H1 (cell line): ENCODE results near the gene HDHD3. TPM values are rescaled to one million over a fixed set of nuclear protein-coding genes. Genes with fewer than 3 reads are reported as not detected.

ENCODE experiments used
- JUND ChIP-seq: IDR thresholded peaks from 2 replicates; pipeline ENCODE4 v1.6.1; 2011; ENCODE audit warnings: mild to moderate bottlenecking, improper control_type of control experiment, low read length
- KDM4A ChIP-seq: IDR thresholded peaks from one replicate; pipeline ENCODE4 v1.7.1; 2012; ENCODE audit warnings: low read depth, mild to moderate bottlenecking, moderate library complexity, low read length, inconsistent platforms; ENCODE audit not compliant: severe bottlenecking
- SAP30 ChIP-seq: fragments of 300-600 bp; sonication (generic); IDR thresholded peaks from 2 replicates; pipeline ENCODE4 v1.7.1; 2012; ENCODE audit warnings: low read length, moderate library complexity, mild to moderate bottlenecking, inconsistent platforms; ENCODE audit not compliant: insufficient read depth, insufficient replicate concordance
- SIX5 ChIP-seq: IDR thresholded peaks from 2 replicates; pipeline ENCODE4 v1.6.1; 2011; ENCODE audit warnings: mild to moderate bottlenecking, low read depth, low read length
- TEAD4 ChIP-seq: IDR thresholded peaks from 2 replicates; pipeline ENCODE4 v1.6.1; 2012; ENCODE audit warnings: low read depth, low read length, inconsistent platforms, mixed read lengths
- polyA plus RNA-seq, 7 experiments: library from polyadenylated mRNA; depleted of rRNA in 3 of 7; stranded (reverse) in 5 of 7; unstranded in 2 of 7; fragments of >200 nt in 5 of 7; fragments of 200-250 nt in 2 of 7; gene quantifications; 1 replicate in 5 of 7; 2 replicates in 1 of 7; 4 replicates in 1 of 7; pipeline versions ENCODE4 v1.2.1 to v1.2.3, GENCODE V29; 2011 to 2013; ENCODE audit warnings: missing spikeins in 2 of 7, mixed read lengths in 2 of 7
- total RNA-seq: library from RNA; stranded (reverse); fragmentation: NEBNext Ultra II Directional; extraction: Animal tissue kit (Norgen Biotek cat#: 25700); gene quantifications from 2 replicates; pipeline ENCODE4 v1.2.1, GENCODE V29; 2021
- TF ChIP-seq, protein P1 (sequence below), 3 experiments: IDR thresholded peaks; 1 replicate in 2 of 3; 2 replicates in 1 of 3; pipeline versions ENCODE4 v1.5.1 to v1.6.1; 2011; ENCODE audit warnings: low read length in 3 of 3, mild to moderate bottlenecking in 3 of 3, inconsistent platforms in 2 of 3, low read depth in 1 of 3, moderate library complexity in 1 of 3; ENCODE audit not compliant: insufficient read depth in 1 of 3; ENCODE audit errors: control extremely low read depth in 1 of 3

HDHD3 gene
- total and polyA plus RNA-seq, 2 of the 8 experiments (the other 6 are each of a cell fraction or from before 2014, with no cell fraction given): 12.1 to 25.3 TPM

GRCh38 chr9:113421726-113422125 is 44.9 kb upstream of the HDHD3 start (continued):
- TF ChIP-seq, protein P1, sequence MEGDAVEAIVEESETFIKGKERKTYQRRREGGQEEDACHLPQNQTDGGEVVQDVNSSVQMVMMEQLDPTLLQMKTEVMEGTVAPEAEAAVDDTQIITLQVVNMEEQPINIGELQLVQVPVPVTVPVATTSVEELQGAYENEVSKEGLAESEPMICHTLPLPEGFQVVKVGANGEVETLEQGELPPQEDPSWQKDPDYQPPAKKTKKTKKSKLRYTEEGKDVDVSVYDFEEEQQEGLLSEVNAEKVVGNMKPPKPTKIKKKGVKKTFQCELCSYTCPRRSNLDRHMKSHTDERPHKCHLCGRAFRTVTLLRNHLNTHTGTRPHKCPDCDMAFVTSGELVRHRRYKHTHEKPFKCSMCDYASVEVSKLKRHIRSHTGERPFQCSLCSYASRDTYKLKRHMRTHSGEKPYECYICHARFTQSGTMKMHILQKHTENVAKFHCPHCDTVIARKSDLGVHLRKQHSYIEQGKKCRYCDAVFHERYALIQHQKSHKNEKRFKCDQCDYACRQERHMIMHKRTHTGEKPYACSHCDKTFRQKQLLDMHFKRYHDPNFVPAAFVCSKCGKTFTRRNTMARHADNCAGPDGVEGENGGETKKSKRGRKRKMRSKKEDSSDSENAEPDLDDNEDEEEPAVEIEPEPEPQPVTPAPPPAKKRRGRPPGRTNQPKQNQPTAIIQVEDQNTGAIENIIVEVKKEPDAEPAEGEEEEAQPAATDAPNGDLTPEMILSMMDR (IDR thresholded peaks at IDR 0.05; ENCODE audit: control extremely low read depth in 1 of 3, insufficient read depth in 1 of 3, low read depth in 1 of 3, low read length in 3 of 3): no peak
- TF ChIP-seq KDM4A: no peak
- no peak for TF ChIP-seq SAP30
- TF ChIP-seq SIX5: no peak
- no peak for TF ChIP-seq JUND
- no peak for TF ChIP-seq TEAD4
